ENCODE results near the gene TPM3. TPM values are rescaled to one million over a fixed set of nuclear protein-coding genes. Genes with fewer than 3 reads are reported as not detected.
A peak's percentile ranks its signal among the peaks of the same experiment; 100 is the strongest.
"Not testable (repeated sequence)": the region's sequence is repeated elsewhere in the genome, so short reads cannot be mapped to it uniquely, and the experiment has no call there.

TPM3 gene
- polyA plus RNA-seq (2012; ENCODE audit: insufficient read depth, insufficient read length): 474 TPM

DNA sequence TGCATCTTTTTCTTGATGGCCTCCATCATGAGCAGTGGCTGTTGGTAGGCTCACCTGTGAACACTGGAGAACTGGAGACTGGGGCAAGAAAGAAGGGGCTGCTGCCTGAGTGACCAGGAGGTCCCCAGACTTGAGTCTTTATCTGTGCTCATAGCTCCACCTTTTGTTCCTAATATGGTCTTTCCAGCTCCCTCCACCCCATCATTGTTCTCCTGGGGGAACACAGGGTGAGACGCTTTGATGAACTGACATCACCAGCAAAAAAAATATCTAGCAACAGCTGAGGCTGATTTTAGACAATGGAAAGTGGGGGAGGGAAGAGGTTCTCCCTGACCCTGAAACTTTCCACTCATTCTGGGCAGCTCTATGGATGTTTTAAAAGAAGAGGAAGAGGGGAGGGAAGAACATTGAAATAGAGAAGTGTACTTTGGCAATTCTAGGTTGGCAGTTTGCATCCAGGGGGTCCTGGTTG is at the start of gene TPM3:
Gene TPM3, minus strand, starts transcription at position 111 of the 472 bp plus-strand sequence. Its CDS starts 82 bp downstream, at position 29.
- H3K4me3 ChIP-seq (ENCODE audit: low read length): no peak within 1 kb of the TSS
- DNase-seq (ENCODE audit: low read depth, low spot score): no peak

DNA sequence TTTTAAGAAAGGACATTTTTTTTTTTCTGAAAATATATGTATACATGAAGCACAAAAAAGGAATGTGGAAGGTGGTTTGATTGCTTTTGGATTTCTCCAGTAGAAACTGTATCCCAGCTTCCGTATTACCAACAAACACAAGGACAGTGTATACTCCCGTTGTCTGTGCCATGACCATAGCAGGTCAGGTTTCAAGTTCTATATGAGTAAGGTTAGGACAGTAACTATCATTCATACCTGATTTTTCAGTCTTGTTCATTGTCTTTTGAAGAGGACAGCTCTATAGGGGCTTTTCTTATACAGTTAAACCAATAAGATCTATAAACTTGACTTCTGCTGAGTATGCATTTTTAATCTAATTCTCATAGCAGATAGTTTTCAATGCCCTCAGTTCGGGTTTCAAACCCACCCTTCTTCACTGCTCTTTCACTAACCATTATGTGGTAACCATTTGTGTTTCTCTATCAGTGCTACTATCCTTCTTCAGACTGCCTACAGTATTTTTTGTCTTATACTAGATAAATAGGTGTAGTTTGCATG is 48.5 kb upstream of the TPM3 start:
- no peak for DNase-seq (ENCODE audit: low read depth, low spot score)
- H3K4me3 ChIP-seq (ENCODE audit: low read length): no peak overlapping the region

DNA sequence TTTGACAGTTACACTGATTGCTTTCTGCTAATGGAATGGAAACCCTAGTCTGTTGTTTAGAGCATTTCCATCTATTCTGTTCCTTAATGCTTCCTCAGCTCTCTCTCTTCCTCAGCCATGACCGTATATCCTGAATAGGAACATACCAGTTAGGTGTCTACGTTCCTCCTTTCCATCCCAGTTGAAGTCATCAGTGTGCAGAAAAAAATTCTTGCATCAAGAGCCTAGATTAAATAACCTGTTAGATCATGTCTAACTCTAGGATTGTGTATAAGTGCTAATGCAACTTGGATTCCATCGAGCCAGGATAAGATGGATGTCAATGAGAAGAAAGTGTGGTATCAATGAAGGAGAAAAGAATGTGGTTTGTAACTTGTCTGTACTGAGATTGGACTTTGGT is 47.6 kb upstream of the TPM3 start:
- H3K4me3 ChIP-seq (ENCODE audit: low read length): no peak overlapping the region
- DNase-seq (ENCODE audit: low read depth, low spot score): no peak

DNA sequence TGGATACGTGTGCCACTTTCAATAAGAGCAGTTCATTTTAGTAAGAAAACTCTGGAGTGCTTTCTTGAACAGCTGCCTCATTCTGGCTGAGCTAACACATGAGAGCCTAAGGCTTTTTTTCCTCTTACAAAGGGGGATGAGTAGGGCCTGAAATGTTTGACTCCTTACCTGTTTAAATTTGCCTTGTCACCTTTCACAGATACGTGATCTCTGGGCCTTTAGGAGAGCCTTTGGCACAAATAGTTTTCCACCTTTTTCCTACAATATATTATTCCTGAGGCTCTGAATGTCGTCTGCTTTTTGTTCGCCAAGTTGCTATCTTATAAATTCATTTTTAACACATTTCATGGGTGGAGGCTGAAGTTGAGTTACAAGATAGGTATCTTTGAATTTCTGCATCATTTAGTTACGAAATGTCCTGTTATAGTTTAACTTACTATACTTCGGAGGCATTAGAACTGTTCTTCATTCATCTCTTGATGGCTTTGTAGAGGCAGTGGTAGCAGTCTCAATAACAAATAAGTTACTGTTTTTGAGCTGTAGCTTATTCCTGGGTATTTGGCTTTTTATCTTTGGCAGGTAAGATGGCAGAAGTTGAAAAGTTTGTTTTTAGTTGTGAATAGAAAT is 46.1 kb upstream of the TPM3 start:
- H3K4me3 ChIP-seq (ENCODE audit: low read length): no peak overlapping the region
- no peak for DNase-seq (ENCODE audit: low read depth, low spot score)

DNA sequence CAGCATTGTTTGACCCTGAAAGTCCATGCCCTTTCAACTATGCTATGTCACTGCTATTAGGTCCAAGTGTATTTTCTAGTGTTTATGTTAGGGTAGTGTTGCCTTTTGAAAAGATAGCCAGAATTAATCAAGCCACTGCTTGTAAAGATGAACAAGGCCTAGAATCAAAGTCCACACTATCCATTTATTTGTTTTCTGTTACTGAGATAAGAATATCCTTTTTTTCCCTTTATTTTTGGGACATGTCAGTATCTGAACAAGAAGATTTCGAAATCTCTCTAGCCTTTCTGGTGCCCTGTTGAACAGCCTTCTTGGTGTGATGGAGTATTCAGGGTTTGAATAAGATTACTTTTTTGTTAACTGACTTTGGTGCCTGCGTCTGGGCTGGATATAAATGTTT is 45.5 kb upstream of the TPM3 start:
- no peak overlapping the region for H3K4me3 ChIP-seq (ENCODE audit: low read length)
- DNase-seq (ENCODE audit: low read depth, low spot score): no peak

DNA sequence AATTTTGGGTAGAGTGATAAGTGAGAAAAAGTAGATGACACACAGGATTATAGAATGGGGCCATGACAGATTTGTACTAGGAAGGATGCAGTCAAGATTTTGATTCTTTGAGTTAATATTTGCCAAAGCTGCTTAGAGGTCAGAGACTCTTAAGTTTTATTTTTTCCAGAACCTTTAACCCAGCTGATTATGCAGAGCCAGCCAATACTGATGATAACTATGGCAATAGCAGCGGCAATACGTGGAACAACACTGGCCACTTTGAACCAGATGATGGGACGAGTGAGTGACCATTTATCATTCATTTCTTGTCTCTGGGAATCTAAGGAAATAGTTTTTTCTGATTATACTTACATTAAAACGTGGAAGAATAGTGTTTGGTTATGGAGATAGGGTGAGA is 45.0 kb upstream of the TPM3 start:
- no peak overlapping the region for H3K4me3 ChIP-seq (ENCODE audit: low read length)
- DNase-seq (ENCODE audit: low read depth, low spot score): no peak

DNA sequence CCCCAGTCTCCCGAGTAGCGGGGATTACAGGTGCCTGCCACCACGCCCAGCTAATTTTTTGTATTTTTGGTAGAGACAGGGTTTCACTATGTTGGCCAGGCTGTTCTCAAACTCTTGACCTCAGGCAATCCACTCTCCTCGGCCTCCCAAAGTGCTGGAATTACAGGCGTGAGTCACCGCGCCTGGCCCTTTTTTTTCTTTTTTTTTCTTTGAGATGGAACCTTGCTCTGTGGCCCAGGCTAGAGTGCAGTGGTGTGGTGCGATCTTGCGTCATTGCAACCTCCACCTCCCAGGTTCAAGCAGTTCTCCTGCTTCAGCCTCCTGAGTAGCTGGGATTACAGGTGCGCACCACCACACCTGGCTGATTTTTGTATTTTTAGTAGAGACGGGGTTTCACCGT is 41.2 kb upstream of the TPM3 start:
- not testable (repeated sequence) for DNase-seq (ENCODE audit: low read depth, low spot score); H3K4me3 ChIP-seq (ENCODE audit: low read length)

DNA sequence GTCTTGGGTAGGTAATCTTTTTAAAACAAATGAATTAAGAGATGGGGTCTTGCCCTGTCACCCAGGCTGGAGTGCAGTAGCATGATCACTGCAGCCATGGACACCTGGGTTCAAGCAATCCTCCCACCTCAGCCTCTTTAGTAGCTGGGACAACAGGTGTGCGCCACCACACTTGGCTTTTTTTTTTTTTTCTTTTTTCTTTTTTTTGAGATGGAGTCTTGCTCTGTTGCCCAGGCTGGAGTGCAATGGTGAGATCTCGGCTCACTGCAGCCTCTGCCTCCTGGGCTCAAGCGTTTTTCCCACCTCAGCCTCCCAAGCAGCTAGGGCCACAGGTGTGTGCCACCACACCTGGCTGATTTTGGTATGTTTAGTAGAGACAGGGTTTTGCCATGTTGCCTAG is 39.2 kb upstream of the TPM3 start:
- DNase-seq (ENCODE audit: low read depth, low spot score); H3K4me3 ChIP-seq (ENCODE audit: low read length): not testable (repeated sequence)

DNA sequence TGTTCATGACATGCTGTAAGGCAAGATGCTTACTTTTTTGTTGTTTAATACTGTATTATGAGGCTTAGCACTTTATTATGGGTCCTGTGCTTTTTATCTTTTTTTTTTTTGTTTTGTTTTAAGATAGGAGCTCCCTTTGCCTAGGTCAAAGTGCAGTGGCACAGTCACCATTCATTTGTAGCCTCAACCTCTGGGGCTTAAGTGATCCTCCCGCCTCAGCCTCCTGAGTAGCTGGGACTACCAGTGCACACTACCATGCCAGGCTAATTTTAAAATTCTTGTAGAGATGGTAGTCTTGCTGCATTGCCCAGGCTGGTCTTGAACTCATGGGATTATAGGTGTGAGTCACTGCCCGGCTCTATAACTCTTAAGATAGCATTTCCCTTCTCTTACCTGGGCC is 33.5 kb upstream of the TPM3 start:
- no peak overlapping the region for H3K4me3 ChIP-seq (ENCODE audit: low read length)
- DNase-seq (ENCODE audit: low read depth, low spot score): no peak

DNA sequence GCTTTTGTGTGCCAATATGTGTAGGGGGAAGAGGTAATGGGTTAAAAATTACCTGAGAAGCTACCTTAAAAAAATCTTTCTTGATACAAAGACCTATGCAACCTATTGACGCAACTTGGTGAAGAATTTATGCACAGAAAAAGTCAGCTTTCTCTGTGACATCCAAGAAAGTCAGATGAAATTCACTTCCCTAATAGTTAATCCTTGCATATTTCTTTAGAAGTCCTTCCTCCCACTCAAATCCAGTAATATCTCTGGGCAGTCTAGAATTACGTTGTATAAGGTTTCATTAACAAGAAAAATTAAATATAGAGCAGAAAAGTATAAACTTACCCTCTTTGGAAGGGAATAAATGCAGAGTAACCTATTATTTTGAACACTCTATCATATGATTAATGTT is 31.7 kb upstream of the TPM3 start:
- no peak overlapping the region for H3K4me3 ChIP-seq (ENCODE audit: low read length)
- DNase-seq (ENCODE audit: low read depth, low spot score): no peak

DNA sequence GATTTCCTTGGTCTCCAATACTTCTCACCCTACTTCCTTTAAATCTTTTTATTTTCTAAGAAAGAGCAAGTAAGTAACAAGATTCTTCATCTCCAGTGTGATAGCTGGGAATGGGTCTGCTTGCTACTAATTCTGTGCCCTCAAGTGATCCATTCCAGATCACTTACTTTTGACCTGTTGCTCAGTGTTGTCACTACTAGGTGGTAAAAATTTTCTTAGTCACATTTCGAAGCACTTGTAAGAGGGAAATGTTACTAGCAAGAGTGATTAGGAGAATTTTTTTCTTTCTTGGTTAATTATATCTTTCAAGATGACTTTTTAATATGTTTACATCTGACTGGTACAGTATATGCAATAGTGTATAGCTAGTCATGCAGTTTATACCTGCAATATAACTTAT is 31.0 kb upstream of the TPM3 start:
- no peak for DNase-seq (ENCODE audit: low read depth, low spot score)
- H3K4me3 ChIP-seq (ENCODE audit: low read length): no peak overlapping the region

DNA sequence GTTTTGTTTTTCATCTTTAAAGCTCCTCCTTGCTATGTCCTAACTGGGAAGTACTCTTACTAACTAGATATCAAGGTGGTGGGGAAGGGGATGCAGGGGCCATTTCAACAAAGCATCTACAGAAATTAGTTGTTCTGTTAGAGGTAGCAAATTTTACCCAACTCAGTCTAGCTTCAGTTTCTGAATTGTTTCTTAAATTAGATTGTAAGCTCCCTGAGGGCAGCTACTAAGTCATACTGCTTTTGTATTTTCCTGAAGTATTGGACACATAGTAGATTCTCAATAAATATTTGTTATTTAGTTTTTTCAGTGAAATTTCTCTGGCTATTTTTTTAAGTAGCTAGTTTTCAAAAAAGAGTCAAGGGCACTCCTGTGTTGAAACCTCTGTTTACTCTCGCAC is 30.6 kb upstream of the TPM3 start:
- DNase-seq (ENCODE audit: low read depth, low spot score): no peak
- peak overlapping the region; percentile 87; the same call in 1 of the 2 replicates for H3K4me3 ChIP-seq (ENCODE audit: low read length)

DNA sequence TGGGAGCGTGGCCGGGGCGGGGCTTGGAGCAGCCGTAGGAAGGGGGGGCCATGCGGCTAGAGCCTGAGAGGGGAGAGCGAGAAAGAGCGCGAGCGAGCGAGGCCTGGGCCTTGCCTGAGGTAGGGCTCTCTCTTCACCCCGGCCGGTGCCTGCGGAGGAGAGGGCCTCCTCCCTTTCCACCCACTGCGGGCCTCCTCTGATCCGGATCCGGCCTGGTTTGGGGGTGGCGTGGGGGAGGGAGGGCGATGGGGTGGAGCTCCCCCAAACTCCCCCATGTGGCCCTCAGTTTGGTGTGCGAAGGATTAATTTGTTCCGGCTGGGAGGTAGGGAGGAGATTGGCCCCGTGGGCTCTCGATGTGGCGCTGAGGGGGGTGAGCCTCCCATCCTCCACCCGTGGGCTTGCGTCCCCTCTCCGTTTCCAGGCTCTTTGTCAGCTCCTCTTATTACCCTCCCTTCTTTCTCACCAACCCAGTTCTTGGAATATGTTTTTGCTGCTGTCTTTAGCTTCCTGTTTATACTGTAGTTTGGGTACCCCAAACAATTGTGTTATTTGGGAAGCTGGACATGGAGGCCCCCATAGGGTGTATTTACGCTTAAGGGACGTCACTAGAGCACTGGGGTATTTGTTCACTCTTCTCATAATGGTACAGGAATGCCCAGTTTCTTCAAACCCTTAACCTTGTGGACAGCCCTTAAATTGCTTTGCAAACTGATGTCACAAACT is 29.5 kb upstream of the TPM3 start:
- H3K4me3 ChIP-seq (ENCODE audit: low read length): peak overlapping the region; percentile 87
- no peak for DNase-seq (ENCODE audit: low read depth, low spot score)

DNA sequence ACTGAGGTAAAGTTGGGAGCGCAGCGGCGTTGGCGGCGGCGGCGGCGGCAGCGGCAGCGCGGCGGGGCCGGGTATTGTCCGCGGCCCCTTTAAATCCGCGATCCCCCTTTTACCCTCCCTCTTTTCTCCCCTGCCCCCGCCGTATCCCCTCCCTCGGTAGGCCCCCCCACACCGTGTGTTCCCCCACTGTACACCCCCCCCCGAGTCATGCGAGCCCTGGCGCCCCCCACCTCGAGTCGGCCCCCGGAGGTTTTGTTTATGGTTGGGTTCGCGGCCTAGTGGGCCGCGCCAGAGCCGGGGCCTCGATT is 29.0 kb upstream of the TPM3 start:
- peak overlapping the region; percentile 87 for H3K4me3 ChIP-seq (ENCODE audit: low read length)
- no peak for DNase-seq (ENCODE audit: low read depth, low spot score)

DNA sequence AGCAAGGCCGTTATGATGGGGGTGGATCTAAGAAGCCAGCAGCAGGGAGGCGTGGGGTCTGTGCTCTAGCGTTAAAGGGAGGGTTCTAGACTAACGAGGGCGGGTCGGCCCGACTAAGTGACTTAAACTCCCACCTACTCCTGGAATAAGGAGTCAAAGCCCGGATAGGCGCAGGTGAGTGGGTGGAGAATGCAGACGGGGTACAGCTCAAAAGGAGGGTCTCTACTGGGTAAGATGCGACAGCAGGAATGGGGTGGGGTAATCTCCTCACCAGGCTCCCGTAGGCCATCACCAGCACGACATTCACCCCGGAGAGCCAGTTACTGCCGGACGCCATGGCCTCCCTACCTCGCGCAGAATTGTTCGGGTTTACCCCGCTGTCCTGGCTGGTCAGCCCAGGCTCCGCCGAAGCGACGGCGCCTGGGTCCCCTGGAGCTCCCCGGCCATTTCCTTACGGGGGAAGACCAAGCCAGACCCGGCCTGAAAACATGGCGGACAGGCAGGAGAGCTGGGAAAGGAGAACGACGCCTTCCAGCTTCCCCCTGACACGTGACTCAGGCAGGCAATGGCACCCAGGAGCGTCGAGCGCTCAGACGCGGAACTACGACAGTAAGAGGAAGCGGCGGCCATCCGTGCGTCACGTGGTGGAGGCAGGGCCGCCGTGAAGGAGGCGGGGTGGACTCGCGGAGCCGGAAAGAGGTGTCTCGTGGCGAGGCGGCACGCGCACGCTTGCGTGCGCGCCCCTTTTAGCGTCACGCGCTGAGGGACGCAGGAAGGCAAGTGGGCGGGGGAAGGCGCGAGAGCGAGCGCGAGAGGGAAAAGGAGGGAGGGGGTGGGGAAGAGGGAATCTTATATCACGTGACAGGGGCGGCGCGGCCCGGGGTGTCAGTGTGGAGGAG is 28.4 kb upstream of the TPM3 start, which contains the start of gene UBAP2L:
Gene UBAP2L, plus strand, starts transcription at position 885 of the 899 bp plus-strand sequence. CDS start 4,169 bp downstream, outside the sequence.
- DNase-seq (ENCODE audit: low read depth, low spot score): peak; percentile 98
- H3K4me3 ChIP-seq (ENCODE audit: low read length): peak within 1 kb of the TSS; percentile 94

DNA sequence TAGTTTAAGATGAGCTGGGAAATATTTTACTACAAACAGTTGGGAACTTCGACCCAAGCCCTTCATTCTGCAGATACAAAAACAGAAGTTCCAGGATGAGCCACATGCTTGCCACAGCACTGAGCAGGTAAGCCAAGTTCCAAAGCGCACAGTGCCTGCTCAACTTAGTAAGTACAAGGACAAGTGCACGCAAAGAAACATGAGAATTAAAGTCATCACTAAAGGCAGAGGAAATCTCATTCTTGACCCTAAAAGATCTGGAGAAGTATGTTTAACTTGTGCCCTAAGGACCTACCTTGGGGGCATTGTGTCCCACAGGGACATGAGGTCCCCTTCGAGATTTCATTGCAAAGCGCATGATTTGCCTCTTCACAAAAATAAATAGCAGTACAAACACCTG is 27.6 kb upstream of the TPM3 start:
- no peak for DNase-seq (ENCODE audit: low read depth, low spot score)
- peak overlapping the region; percentile 94 for H3K4me3 ChIP-seq (ENCODE audit: low read length)

DNA sequence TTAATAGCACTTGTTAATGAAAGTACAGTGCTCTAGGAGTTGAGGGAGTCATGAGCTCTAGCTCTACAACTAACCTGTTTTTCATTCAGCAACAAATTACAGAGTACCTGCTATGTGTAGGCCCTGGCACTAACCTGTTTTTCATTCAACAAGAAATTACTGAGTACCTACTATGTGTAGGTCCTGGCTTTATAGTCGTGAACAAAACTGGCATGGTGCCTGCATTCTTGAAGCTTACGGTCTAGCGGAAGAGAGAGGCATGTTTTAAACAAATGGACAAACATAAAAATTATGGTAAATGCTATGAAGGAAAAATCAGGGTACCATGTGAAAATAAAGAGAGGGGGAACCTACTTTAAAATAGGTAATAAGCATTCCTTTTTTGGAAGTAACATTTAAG is 26.6 kb upstream of the TPM3 start:
- H3K4me3 ChIP-seq (ENCODE audit: low read length): peak overlapping the region; percentile 94
- DNase-seq (ENCODE audit: low read depth, low spot score): no peak

DNA sequence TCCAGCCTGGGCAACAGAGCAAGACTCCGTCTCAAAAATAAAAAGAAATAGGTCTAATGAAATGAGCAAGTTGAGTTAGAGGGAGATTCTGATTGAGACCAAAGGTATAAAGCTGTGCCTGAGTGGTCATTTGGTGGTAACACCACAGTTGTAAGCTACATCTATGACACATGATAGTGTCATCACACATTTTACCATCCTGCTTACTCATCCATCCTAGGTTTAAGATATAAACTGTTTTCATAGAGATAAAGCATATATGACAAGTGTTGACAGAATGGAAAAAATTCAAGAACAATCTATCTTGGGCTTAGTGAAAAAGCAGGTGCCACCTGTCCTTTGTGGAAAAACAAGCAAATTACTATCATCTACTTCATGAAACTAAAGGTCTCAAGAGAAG is 21.4 kb upstream of the TPM3 start:
- no peak overlapping the region for H3K4me3 ChIP-seq (ENCODE audit: low read length)
- DNase-seq (ENCODE audit: low read depth, low spot score): no peak

DNA sequence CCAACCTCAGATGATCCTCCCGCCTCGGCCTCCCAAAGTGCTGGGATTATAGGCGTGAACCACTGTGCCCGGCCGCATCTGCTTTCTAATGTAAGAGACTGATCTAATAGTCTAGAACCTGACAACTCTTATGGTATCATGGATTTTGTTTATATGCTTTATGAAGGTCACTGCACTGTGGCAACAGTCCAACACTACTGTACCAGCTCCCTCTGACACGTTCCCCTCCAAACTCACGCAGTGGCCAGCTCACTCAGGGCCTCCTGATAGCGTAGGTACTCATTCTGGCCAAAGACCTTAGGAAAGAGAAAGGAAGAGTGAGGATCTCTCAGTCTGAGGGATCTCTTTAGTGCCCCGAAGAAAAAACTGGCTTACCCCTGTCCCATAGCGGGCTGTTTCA is 20.2 kb upstream of the TPM3 start:
- H3K4me3 ChIP-seq (ENCODE audit: low read length): no peak overlapping the region
- no peak for DNase-seq (ENCODE audit: low read depth, low spot score)
